GM18868 (cell line): Measurements from ENCODE around the gene PON3.

Source experiments
- ATAC-seq: cut with Tn5 transposase; IDR thresholded peaks from one replicate; pipeline ENCODE4 v1.9.1; 2021; ENCODE audit warnings: mild to moderate bottlenecking, moderate library complexity; ENCODE audit not compliant: unreplicated experiment

PON3 gene

DNA sequence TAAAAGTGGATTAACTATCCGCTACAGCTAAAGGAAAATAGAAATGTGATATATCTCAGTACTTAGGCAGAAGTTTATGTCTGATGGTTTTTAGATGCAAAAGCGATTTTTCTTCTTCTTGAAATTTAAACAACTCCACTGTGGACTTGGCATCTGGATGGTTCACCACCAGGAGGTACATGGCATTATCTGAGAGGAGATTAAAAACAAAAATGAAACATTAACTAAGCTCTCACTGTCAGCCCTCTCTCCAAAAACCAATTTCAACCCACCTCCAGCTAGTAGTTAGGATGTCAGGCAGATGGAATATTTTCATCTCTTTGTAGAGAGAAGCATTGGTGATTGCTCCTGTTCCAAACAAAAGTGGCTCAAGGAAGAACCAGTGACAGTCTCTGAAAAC, 84.8 kb downstream of the PON3 start:
- no peak for ATAC-seq

DNA sequence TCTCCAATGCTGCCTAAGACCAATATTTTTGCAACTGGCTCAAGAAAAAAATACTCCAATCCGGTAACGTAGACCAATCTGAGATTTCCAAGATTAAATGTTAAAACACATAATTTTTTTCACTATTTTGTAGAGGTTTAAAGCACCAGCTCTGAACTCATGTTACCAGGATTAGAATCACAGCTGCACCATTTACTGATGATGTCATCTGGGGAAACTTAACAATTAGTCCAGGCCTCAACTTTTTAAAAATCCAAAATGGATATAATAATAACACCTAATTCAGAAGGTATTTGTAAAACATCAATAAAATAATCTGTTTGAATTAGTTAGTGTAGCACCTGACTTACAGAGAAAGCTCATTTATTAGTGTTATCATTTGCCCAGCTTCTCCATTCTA, 86.2 kb downstream of the PON3 start:
- no peak for ATAC-seq
